GM18519 (cell line): ENCODE measurements around the gene RMND1.
"Not testable (repeated sequence)": the region's sequence is repeated elsewhere in the genome, so short reads cannot be mapped to it uniquely, and the experiment has no call there.

ENCODE experiments used
- ATAC-seq: cut with Tn5 transposase; IDR thresholded peaks from one replicate; pipeline ENCODE4 v1.9.1; 2021; ENCODE audit warnings: mild to moderate bottlenecking, moderate library complexity; ENCODE audit not compliant: unreplicated experiment, low FRiP score

RMND1 gene

DNA sequence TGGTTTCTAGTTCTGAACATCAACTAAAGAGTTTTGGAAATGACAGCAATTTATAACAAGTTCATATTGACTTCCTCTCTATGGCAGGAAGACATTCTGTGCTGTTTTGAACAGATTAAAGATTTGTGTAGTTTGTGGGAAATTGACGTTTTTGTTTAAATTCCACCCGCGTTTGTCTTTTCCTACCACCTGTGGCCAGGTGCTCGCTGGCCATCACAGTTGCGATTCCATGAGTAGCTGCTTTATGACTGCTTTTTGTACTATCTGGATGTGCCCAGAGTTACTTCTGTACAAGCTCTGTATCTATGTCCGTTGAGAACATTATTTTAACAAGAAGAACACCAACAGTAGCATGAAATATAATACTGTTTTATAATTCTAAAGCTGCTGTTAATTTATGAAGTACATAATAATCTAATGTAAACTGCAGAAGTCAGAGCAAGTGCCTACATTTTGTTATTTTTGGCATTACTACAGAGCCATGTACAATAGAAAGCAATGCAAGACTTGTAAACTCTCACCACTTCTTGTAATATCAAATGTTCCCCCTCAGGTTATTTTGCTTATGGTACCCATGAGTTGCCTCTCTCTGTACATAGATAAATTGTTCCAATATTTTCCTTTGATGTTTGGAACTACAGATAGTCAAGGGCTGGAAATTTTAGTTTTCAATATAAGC lies 94.0 kb downstream of the RMND1 start:
- no peak for ATAC-seq

DNA sequence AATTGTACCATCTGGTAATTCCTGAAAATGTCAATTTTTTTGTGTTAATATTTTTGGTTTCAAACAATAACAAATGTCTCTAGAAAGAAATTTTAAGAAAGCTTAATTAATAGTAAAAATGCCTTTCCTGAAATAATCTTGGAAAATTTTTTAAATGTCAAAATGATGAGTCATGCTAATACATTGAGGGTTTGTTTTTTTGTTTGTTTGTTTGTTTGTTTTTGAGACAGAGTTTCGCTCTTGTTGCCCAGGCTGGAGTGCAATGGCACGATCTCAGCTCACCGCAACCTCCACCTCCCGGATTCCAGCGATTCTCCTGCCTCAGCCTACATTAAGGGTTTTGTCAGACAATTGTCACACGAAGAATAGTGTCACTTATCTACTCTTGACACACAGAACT lies 94.9 kb downstream of the RMND1 start:
- ATAC-seq = not testable (repeated sequence)
